ENCODE results near the gene CUL4B. TPM values are rescaled to one million over a fixed set of nuclear protein-coding genes. Genes with fewer than 3 reads are reported as not detected.
"Not testable (repeated sequence)": the region's sequence is repeated elsewhere in the genome, so short reads cannot be mapped to it uniquely, and the experiment has no call there.

CUL4B gene
- 49.0 to 52.3 TPM (median 50.1 TPM) in 3 replicates for total RNA-seq

DNA sequence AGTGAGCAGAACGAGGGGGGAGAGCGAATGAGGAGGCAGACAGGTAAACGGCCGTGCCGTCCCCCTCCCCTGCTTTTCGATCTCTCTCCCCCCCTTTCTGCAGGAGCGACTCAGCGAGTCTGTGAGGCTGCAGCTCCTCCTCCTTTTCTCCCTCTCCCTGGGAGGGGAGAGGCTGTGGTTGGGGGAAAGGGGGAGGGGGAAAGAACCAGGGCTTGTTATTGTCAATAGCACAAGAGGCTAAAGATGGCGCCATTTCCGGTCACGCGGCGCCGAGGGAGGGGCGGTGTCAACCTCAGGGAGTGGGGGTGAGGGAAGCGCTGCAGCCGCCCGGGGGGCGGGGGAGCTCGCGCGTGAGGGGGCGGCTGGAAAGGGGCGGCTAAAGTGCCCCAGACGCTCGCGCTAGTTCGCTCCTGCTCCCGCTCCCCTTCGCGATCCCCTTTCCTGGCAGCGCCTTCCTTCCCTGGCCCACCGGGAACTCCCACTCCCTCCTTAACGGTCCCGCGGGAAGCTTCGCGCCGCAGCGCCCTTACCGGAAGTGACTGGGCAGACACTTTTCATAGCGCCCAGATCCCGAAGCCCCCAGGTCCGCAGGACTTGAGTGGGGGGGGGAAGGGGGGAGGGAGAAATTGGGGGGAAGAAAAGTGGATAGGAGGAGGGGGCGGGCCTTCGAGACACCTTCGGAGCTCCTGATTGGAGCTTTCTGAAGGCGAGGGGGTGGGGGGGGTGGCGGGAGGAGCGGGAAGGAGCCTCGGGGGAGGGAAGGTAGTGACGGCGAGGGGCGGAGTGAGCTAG lies at the start of gene CUL4B:
Gene CUL4B (minus strand): TSS at position 121 of the 792 bp plus-strand sequence. CDS start 324 bp downstream, outside the sequence.
- Mint-ChIP-seq H3K36me3 (no peaks in the 10 kb centered on the region), H3K9me3 (peaks cover 8% of the 10 kb centered on the region), H3K4me1 (peaks cover 17% of the 10 kb centered on the region), H3K4me3 (peak within 1 kb of the TSS; percentile 90), H3K27ac (peak within 1 kb of the TSS; percentile 98), H3K27me3 (ENCODE audit: low read depth) (no peaks in the 10 kb centered on the region)
- DNase-seq (ENCODE audit: low spot score in 2 of 2, unreplicated experiment in 2 of 2) = peak; percentile 75 to 89
- TF ChIP-seq, protein P1, sequence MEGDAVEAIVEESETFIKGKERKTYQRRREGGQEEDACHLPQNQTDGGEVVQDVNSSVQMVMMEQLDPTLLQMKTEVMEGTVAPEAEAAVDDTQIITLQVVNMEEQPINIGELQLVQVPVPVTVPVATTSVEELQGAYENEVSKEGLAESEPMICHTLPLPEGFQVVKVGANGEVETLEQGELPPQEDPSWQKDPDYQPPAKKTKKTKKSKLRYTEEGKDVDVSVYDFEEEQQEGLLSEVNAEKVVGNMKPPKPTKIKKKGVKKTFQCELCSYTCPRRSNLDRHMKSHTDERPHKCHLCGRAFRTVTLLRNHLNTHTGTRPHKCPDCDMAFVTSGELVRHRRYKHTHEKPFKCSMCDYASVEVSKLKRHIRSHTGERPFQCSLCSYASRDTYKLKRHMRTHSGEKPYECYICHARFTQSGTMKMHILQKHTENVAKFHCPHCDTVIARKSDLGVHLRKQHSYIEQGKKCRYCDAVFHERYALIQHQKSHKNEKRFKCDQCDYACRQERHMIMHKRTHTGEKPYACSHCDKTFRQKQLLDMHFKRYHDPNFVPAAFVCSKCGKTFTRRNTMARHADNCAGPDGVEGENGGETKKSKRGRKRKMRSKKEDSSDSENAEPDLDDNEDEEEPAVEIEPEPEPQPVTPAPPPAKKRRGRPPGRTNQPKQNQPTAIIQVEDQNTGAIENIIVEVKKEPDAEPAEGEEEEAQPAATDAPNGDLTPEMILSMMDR (IDR thresholded peaks at IDR 0.05; ENCODE audit: unreplicated experiment) = no peak

DNA sequence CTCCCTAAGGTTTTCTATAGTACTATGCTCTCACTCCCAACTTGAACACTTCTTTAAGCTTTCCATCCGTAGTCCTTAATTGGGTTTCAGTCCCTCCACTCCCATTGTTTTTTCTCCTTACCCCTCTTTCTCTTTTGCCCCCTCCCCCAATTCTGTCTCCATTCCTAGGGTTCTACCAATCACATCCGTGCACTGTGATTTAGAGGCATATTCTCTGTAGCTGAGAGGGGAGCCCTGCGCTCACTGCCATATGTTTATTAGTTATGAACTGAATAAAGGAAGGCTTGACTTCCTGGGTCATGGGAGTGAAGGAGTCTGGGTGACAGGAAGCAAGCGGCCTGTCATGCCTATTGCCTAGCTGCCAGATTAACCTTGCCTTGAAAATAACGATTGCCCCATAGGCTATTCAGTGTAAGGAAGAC lies 43.6 kb upstream of the CUL4B start:
- Mint-ChIP-seq H3K9me3 (peaks cover 23% of the 10 kb centered on the region), H3K4me1 (peaks cover 10% of the 10 kb centered on the region), H3K27ac (peak overlapping the region; percentile 99), H3K36me3 (peaks cover 6% of the 10 kb centered on the region), H3K27me3 (ENCODE audit: low read depth) (no peaks in the 10 kb centered on the region), H3K4me3 (peak overlapping the region; percentile 91)
- no peak for DNase-seq (ENCODE audit: low spot score in 2 of 2, unreplicated experiment in 2 of 2)
- TF ChIP-seq, protein P1 (IDR thresholded peaks at IDR 0.05; ENCODE audit: unreplicated experiment) = no peak

DNA sequence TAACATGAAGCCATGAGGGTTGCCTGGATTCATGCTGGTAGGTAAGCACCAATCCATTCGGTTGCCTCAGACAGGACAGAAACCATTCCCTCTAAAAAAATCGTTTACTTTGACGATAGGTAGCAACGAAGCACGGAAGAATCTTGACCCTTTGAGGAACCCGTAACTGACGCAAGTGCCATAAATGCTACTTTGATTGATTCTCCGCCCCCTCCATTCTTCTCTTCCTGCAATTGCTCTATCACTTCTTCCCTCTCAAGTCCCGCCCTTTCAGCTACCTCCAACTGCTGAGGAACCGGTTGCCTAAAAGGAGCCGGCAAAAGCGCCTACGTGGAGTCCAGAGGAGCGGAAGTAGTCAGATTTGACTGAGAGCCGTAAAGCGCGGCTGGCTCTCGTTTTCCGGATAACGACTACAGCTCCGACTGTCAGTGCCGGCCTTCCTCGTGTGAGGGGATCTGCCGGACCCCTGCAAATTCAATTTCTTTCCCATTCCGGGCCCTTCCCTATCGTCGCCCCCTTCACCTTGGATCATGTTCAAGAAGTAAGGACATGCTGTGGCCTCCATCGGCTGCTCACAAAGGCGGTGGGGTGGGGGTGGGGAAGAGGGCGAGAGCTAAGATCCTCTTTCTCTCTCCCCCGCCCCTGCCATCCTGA lies 43.1 kb upstream of the CUL4B start, which contains the start of gene MCTS1:
Gene MCTS1 (plus strand): TSS at position 395 of the 654 bp plus-strand sequence. CDS start 136 bp downstream, at position 531.
- H3K27me3 Mint-ChIP-seq (ENCODE audit: low read depth) = no peaks in the 10 kb centered on the region
- peaks cover 10% of the 10 kb centered on the region for H3K4me1 Mint-ChIP-seq
- peaks cover 24% of the 10 kb centered on the region for H3K9me3 Mint-ChIP-seq
- H3K27ac Mint-ChIP-seq = peak within 1 kb of the TSS; percentile 99
- peak within 1 kb of the TSS; percentile 91 for H3K4me3 Mint-ChIP-seq
- TF ChIP-seq, protein P1 (IDR thresholded peaks at IDR 0.05; ENCODE audit: unreplicated experiment) = no peak
- H3K36me3 Mint-ChIP-seq = peaks cover 4% of the 10 kb centered on the region
- peak; percentile 46 to 70 for DNase-seq (ENCODE audit: low spot score in 2 of 2, unreplicated experiment in 2 of 2)

DNA sequence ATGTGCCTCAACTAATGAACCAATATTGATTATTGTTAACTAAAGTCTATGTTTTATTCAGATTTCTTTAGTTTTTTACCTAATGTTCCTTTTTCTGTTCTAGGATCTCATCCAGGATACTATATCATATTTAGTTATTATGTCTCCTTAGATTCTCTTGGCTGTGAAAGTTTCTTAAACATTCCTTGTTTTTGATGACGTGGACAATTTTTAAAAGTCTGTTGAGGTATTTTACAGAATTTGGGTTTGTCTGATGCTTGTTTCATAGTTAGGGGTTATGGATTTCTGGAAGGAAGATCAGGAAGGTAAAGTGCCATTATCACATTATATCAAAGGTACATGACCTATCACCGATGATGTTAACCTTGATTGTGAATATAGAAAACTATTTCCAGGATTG lies 24.9 kb upstream of the CUL4B start:
- Mint-ChIP-seq H3K27ac (no peak overlapping the region), H3K36me3 (no peaks in the 10 kb centered on the region), H3K4me3 (no peak overlapping the region), H3K9me3 (peaks cover 42% of the 10 kb centered on the region), H3K27me3 (ENCODE audit: low read depth) (peaks cover 10% of the 10 kb centered on the region), H3K4me1 (no peaks in the 10 kb centered on the region)
- DNase-seq (ENCODE audit: low spot score in 2 of 2, unreplicated experiment in 2 of 2) = no peak
- TF ChIP-seq, protein P1 (IDR thresholded peaks at IDR 0.05; ENCODE audit: unreplicated experiment) = no peak

DNA sequence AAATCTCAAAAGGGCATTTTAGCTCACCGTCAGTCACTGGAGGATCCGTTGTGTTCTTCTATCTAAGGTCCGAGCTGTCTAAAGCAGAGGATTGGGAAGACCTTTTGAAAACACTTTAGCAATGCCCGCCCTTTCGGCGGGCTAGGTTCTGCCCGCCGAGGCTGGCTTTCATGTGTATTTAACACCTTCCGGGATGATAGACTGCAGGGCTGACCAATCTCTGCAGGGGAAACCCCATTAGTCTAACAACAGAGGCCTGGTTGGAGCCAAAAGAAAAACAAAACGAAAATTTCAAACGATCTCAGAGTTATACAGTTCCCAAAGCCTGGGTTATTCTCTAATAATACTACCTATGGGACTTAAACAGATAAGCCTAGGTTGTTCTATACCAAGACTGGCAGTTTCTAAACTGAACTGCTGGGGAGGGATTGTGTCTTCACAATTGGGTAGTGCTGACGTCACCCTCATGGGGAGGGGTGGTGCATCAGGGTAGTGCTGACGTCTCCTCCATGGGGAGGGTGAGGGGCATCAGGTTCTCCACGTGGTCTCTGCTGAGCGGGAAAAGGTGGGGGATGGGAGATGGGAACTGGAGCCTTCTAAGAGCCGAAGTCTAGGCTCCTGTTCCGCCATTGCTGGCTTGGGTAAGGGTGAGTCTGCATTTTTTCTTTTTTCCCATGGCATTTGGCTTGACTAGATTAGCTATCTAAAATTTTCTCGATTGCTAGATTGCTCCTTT lies 14.8 kb upstream of the CUL4B start:
- no peak overlapping the region for H3K27ac Mint-ChIP-seq
- H3K9me3 Mint-ChIP-seq = peaks cover 46% of the 10 kb centered on the region
- TF ChIP-seq, protein P1 (IDR thresholded peaks at IDR 0.05; ENCODE audit: unreplicated experiment) = no peak
- H3K4me1 Mint-ChIP-seq = no peaks in the 10 kb centered on the region
- H3K36me3 Mint-ChIP-seq = no peaks in the 10 kb centered on the region
- no peak overlapping the region for H3K4me3 Mint-ChIP-seq
- no peaks in the 10 kb centered on the region for H3K27me3 Mint-ChIP-seq (ENCODE audit: low read depth)
- no peak for DNase-seq (ENCODE audit: low spot score in 2 of 2, unreplicated experiment in 2 of 2)

DNA sequence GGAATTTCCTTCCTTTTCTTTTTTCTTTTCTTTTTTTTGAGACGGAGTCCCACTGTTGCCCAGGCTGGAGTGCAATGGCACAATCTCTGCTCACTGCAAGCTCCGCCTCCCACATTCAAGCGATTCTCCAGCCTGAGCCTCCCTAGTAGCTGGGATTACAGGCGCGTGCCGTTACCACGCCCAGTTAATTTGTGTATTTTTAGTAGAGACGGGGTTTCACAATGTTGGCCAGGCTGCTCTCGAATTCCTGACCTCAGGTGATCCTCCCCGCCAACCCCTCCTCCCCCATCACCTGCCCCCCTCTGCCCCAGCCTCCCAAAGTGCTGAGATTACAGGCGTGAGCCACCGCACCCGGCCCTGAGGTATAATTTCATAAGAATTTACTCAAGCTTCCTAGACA lies 13.0 kb upstream of the CUL4B start:
- not testable (repeated sequence) for H3K4me3 Mint-ChIP-seq; H3K27me3 Mint-ChIP-seq (ENCODE audit: low read depth); H3K36me3 Mint-ChIP-seq; H3K27ac Mint-ChIP-seq; H3K4me1 Mint-ChIP-seq; DNase-seq (ENCODE audit: low spot score in 2 of 2, unreplicated experiment in 2 of 2)
- peaks cover 44% of the 10 kb centered on the region for H3K9me3 Mint-ChIP-seq
